ENCODE data around the gene MTFR2.

Gene MTFR2

GRCh38 chr6:136288566-136289326 lies 38.6 kb upstream of the MTFR2 start:
- in situ Hi-C loops (cut with HindIII; ENCODE audit: low sequenced_read_pairs): no loop called here
- peak overlapping the region; percentile 85 for H3K4me3 ChIP-seq (ENCODE audit: low read depth, low read length)
- TF ChIP-seq, protein P1, sequence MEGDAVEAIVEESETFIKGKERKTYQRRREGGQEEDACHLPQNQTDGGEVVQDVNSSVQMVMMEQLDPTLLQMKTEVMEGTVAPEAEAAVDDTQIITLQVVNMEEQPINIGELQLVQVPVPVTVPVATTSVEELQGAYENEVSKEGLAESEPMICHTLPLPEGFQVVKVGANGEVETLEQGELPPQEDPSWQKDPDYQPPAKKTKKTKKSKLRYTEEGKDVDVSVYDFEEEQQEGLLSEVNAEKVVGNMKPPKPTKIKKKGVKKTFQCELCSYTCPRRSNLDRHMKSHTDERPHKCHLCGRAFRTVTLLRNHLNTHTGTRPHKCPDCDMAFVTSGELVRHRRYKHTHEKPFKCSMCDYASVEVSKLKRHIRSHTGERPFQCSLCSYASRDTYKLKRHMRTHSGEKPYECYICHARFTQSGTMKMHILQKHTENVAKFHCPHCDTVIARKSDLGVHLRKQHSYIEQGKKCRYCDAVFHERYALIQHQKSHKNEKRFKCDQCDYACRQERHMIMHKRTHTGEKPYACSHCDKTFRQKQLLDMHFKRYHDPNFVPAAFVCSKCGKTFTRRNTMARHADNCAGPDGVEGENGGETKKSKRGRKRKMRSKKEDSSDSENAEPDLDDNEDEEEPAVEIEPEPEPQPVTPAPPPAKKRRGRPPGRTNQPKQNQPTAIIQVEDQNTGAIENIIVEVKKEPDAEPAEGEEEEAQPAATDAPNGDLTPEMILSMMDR (IDR thresholded peaks at IDR 0.05; ENCODE audit: low read depth, low read length): peak; percentile 17
- DNase-seq (ENCODE audit: low read depth, low spot score): peak; percentile 94

DNA sequence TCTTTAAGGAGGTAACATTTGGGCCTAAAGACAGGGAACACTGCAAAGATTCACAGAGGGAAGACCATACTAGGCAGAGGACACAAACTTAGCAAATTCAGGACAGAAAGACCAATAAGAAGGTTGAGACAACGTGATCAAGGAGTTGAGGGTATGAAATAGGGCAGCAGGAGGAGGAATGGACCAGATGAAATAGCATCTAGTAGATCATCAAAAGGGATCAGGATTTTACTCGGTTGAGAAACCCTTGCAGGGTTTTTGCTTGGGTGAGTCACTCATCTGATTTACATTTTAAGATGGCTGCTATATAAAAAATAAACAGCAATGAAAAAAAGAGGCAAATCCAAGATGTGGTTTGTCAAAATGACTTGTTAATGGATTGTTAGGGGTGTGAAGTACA lies 34.8 kb upstream of the MTFR2 start:
- in situ Hi-C loops (cut with HindIII; ENCODE audit: low sequenced_read_pairs): no loop called here
- TF ChIP-seq, protein P1 (IDR thresholded peaks at IDR 0.05; ENCODE audit: low read depth, low read length): no peak
- peak; percentile 44 for DNase-seq (ENCODE audit: low read depth, low spot score)
- H3K4me3 ChIP-seq (ENCODE audit: low read depth, low read length): no peak overlapping the region

DNA sequence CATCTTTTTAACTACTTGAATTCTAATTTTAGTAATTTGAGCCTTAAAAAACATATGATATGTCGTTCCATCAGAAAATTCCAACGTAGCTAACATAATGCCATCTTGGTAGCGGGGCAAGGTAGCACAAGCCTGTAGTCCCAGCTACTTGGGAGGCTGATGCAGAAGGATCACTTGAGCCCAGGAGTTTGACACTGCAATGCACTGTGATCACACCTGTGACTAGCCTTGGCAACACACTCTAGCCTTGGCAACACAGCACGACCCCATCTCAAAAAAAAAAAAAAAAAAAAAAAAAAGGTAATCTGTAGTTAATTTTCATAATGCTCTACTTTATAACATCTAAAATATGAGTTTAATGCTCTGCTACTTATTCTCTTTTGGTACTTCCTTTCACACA lies 32.8 kb upstream of the MTFR2 start:
- no peak for DNase-seq (ENCODE audit: low read depth, low spot score)
- in situ Hi-C loops (cut with HindIII; ENCODE audit: low sequenced_read_pairs): no loop called here
- TF ChIP-seq, protein P1 (IDR thresholded peaks at IDR 0.05; ENCODE audit: low read depth, low read length): no peak
- H3K4me3 ChIP-seq (ENCODE audit: low read depth, low read length): no peak overlapping the region

- DNase-seq (ENCODE audit: low read depth, low spot score): no peak
- TF ChIP-seq, protein P1 (IDR thresholded peaks at IDR 0.05; ENCODE audit: low read depth, low read length): no peak
- in situ Hi-C loops (cut with HindIII; ENCODE audit: low sequenced_read_pairs): no loop called here
- H3K4me3 ChIP-seq (ENCODE audit: low read depth, low read length): no peak overlapping the region
Measured at GRCh38 chr6:136280032-136280609, 30.0 kb upstream of the MTFR2 start.

- no peak for DNase-seq (ENCODE audit: low read depth, low spot score)
- TF ChIP-seq, protein P1 (IDR thresholded peaks at IDR 0.05; ENCODE audit: low read depth, low read length): no peak
- in situ Hi-C loops (cut with HindIII; ENCODE audit: low sequenced_read_pairs): no loop called here
- H3K4me3 ChIP-seq (ENCODE audit: low read depth, low read length): no peak overlapping the region
Measured at GRCh38 chr6:136274062-136274461, 24.0 kb upstream of the MTFR2 start.

DNA sequence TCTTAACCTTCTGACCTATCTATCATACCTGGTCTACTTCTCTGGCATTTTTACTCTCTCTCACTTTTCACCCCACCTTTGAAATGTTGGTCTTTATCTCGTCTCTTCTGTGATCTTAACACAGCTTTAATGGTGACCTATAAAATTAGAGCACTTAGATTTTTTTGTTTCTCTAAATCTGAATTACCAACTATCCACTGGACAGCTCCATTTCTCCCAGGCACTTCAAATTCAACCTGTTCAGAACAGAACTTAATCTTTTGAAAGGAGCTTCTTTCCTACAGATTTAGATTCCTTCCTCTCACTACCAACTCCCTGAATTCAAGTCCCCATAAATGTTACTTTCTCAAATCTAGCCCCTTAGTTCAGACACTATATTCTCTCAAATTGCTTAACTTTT lies 15.0 kb upstream of the MTFR2 start:
- H3K4me3 ChIP-seq (ENCODE audit: low read depth, low read length): no peak overlapping the region
- in situ Hi-C loops (cut with HindIII; ENCODE audit: low sequenced_read_pairs): no loop called here
- no peak for DNase-seq (ENCODE audit: low read depth, low spot score)
- TF ChIP-seq, protein P1 (IDR thresholded peaks at IDR 0.05; ENCODE audit: low read depth, low read length): no peak

Measured in astrocyte of the spinal cord (primary cell).